Osteoblast (primary cell): ENCODE measurements around the gene PCDH15. TPM values are rescaled to one million over a fixed set of nuclear protein-coding genes. Genes with fewer than 3 reads are reported as not detected.

Source experiments
- DNase-seq: peaks from one replicate; pipeline ENCODE4 v3.0.0; 2011; ENCODE audit warnings: low spot score, mixed read lengths; ENCODE audit not compliant: insufficient read length; ENCODE audit errors: missing footprints
- H2AFZ ChIP-seq: 2 replicates; pipeline ENCODE4 v1.6.0; 2011; ENCODE audit warnings: mild to moderate bottlenecking, low read length
- H3K27ac ChIP-seq: 2 replicates; pipeline ENCODE4 v1.5.1; 2011; ENCODE audit warnings: mild to moderate bottlenecking, low read depth, low read length, moderate library complexity
- H3K27me3 ChIP-seq: 2 replicates; pipeline ENCODE4 v1.6.0; 2012; ENCODE audit warnings: mild to moderate bottlenecking, control low read depth, inconsistent platforms, low read length, moderate library complexity; ENCODE audit not compliant: insufficient read depth
- H3K36me3 ChIP-seq: 2 replicates; pipeline ENCODE4 v1.5.1; 2011; ENCODE audit warnings: mild to moderate bottlenecking, low read length, control low read depth, moderate library complexity; ENCODE audit not compliant: insufficient read depth
- H3K4me1 ChIP-seq: 2 replicates; pipeline ENCODE4 v1.5.1; 2011; ENCODE audit warnings: mild to moderate bottlenecking, low read length, control low read depth, moderate library complexity; ENCODE audit not compliant: insufficient read depth
- H3K4me2 ChIP-seq: 2 replicates; pipeline ENCODE4 v1.6.0; 2011; ENCODE audit warnings: mild to moderate bottlenecking, low read length; ENCODE audit not compliant: insufficient read depth
- H3K4me3 ChIP-seq: fragments of 200-600 bp; sonication (generic); 3 replicates; pipeline ENCODE4 v1.5.1; 2012; ENCODE audit warnings: mild to moderate bottlenecking, low read length, inconsistent platforms; ENCODE audit not compliant: insufficient read depth
- H3K79me2 ChIP-seq: 2 replicates; pipeline ENCODE4 v1.6.0; 2012; ENCODE audit warnings: mild to moderate bottlenecking, low read length, control low read depth, inconsistent platforms; ENCODE audit not compliant: insufficient read depth
- H3K9me3 ChIP-seq: 2 replicates; pipeline ENCODE4 v1.5.1; 2011; ENCODE audit warnings: low read depth, low read length, control low read depth
- H4K20me1 ChIP-seq: 2 replicates; pipeline ENCODE4 v1.6.0; 2012; ENCODE audit warnings: mild to moderate bottlenecking, low read length, control low read depth; ENCODE audit not compliant: insufficient read depth
- CTCF ChIP-seq: IDR thresholded peaks from 2 replicates; pipeline ENCODE4 v1.5.1; 2011; ENCODE audit warnings: mild to moderate bottlenecking, low read depth, low read length, moderate library complexity; ENCODE audit errors: extremely low read depth
- total RNA-seq: library from RNA; depleted of rRNA; stranded (reverse); fragments of >200 nt; gene quantifications from 2 replicates; pipeline ENCODE4 v1.2.3, GENCODE V29; 2012

Gene PCDH15
- total RNA-seq, 1 donor, result not detected

GRCh38 chr10:53898532-53898931 is 902.5 kb downstream of the PCDH15 start:
- Histone ChIP-seq H3K79me2 (no peaks in the 10 kb centered on the region), H3K4me1 (no peaks in the 10 kb centered on the region), H3K27ac (no peak overlapping the region), H3K4me2 (no peak overlapping the region), H3K4me3 (no peak overlapping the region), H3K36me3 (no peaks in the 10 kb centered on the region), H4K20me1 (no peaks in the 10 kb centered on the region), H3K9me3 (no peaks in the 10 kb centered on the region), H3K27me3 (no peaks in the 10 kb centered on the region), H2AFZ (no peak overlapping the region)
- DNase-seq, result no peak
- no peak for TF ChIP-seq CTCF

GRCh38 chr10:53894145-53894544 is 906.9 kb downstream of the PCDH15 start:
- H3K27me3 ChIP-seq, result no peaks in the 10 kb centered on the region
- no peaks in the 10 kb centered on the region for H3K9me3 ChIP-seq
- no peak overlapping the region for H3K4me3 ChIP-seq
- TF ChIP-seq CTCF, result no peak
- H3K4me2 ChIP-seq, result no peak overlapping the region
- no peaks in the 10 kb centered on the region for H4K20me1 ChIP-seq
- no peak for DNase-seq
- no peaks in the 10 kb centered on the region for H3K79me2 ChIP-seq
- no peak overlapping the region for H2AFZ ChIP-seq
- H3K27ac ChIP-seq, result no peak overlapping the region
- H3K36me3 ChIP-seq, result no peaks in the 10 kb centered on the region
- no peaks in the 10 kb centered on the region for H3K4me1 ChIP-seq

- no peaks in the 10 kb centered on the region for H3K79me2 ChIP-seq
- H3K27ac ChIP-seq, result no peak overlapping the region
- H2AFZ ChIP-seq, result no peak overlapping the region
- H3K4me2 ChIP-seq, result no peak overlapping the region
- H3K36me3 ChIP-seq, result no peaks in the 10 kb centered on the region
- no peaks in the 10 kb centered on the region for H4K20me1 ChIP-seq
- H3K27me3 ChIP-seq, result no peaks in the 10 kb centered on the region
- H3K4me3 ChIP-seq, result no peak overlapping the region
- no peaks in the 10 kb centered on the region for H3K4me1 ChIP-seq
- no peak for DNase-seq
- H3K9me3 ChIP-seq, result no peaks in the 10 kb centered on the region
- no peak for TF ChIP-seq CTCF
Measured at GRCh38 chr10:53893061-53893460, 908.0 kb downstream of the PCDH15 start.

GRCh38 chr10:53886325-53887300 is 914.4 kb downstream of the PCDH15 start:
- no peak for TF ChIP-seq CTCF
- Histone ChIP-seq H3K36me3 (no peaks in the 10 kb centered on the region), H3K4me3 (no peak overlapping the region), H3K79me2 (no peaks in the 10 kb centered on the region), H3K27me3 (no peaks in the 10 kb centered on the region), H2AFZ (no peak overlapping the region), H3K4me2 (no peak overlapping the region), H4K20me1 (no peaks in the 10 kb centered on the region), H3K4me1 (no peaks in the 10 kb centered on the region), H3K27ac (no peak overlapping the region), H3K9me3 (no peaks in the 10 kb centered on the region)
- no peak for DNase-seq
